HG03175 (cell line): Measurements from ENCODE around the gene GPHN.

Experiments used
- ATAC-seq: cut with Tn5 transposase; IDR thresholded peaks from one replicate; pipeline ENCODE4 v1.9.1; 2021; ENCODE audit warnings: mild to moderate bottlenecking, moderate library complexity; ENCODE audit not compliant: unreplicated experiment

GPHN gene

DNA sequence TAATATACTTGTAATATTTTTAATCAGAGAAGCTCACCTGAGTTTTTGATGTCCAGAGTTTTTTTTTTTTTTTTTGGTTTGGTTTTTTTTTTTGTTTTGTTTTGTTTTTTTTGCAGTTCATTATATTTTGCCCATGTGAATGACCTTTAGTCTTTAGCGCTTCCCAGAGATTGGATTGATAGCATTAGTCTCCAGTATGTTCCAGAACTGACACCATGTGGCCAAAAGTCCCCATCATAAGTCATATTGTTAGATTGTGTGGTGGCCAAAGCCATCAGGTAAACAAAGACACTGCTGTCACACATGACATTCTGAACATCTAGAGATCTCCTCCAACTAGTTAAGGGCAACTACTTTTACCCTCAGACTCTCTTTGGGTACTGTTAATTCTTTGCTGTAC, 408.5 kb downstream of the GPHN start:
- no peak for ATAC-seq

DNA sequence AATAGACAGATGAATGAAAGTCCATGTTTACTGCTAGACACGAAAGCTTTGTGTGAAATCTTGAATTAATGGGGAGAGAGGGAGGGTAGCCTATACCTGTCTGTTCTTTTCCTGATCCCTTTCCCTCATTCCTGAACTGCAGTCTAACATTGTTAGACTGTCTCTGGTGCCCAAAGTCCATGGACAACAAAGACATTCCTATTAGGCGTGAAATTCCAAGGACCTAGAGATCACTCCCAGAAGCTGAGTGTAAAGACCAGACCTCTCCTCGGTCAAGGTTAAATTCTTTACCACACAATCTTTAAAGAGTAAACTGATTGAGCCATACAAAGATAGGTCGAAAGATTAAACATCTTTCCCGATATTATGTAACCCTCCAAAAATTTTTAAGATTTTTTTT, 410.6 kb downstream of the GPHN start:
- no peak for ATAC-seq

DNA sequence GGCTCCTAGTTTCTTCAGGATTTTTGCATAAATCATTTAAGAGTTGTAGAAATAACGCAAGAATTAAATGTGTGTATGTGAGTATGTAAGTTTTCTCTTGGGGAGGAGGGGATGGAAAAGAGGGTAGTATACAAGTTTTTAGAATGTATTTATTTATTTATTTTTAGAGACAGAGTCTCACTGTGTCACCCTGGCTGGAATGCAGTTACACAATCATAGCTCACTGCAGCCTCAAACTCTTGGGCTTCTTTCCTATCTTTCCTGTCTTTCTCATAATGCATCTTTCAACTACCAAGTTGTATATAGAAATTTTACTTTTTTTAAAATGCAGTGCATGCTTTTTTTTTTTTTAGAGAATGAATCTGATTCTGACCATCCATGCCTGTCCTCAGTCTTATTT, 412.2 kb downstream of the GPHN start:
- ATAC-seq: no peak

DNA sequence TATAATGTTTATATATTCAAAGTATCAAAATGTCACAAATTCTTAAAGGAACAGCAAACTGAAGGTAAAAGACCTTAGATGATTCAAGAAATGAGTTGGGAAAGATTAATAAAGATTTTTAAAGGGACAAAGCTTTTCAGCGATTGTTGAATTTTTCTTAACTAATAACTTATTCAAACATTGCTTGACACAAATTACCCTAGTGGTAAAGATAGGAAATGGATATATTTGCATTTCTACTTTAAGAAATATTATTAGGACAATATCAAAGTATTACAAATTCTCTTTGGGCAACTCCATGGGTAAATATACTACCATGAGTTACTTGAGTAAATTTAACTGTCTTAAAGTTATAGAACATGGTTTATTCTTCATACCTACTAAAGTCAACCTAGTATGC, 415.3 kb downstream of the GPHN start:
- no peak for ATAC-seq

DNA sequence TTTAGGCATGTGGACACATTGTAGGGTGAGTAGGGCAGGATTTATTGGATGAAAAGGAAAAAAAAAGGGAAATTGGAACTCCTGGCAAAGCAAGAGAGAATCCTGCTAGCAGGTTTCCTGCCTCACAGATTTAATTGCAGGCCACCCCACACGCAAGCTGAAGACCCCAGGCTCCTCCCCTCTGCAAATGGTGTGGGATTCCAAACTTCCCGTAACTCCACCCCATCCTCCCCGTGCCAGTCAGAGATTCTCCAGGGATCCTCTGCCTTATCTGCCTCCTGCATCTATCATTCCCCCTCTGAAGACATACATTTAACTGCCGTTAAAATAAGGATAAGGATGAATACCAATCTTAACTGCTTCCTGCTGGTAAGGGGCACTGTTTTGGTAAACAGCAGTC, 431.5 kb downstream of the GPHN start:
- ATAC-seq: no peak

DNA sequence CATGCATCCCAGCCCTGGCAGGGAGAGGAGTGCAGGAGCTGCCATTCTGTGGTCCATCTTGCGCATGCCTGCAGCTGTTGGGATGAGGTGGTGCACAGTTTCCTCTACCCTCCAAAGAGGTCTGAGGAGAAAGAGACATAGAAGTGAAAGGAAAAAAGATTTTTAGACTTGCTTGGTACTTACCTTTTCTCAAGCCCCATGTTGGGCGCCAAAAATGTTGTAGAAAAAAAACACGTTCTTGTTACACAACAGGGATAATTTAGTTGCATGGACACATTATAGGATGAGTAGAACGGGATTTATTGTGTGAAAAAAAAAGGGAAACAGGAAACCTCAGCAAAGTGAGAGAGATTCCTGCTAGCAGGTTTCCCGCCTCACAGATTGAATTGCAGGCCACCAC, 436.9 kb downstream of the GPHN start:
- ATAC-seq: no peak

DNA sequence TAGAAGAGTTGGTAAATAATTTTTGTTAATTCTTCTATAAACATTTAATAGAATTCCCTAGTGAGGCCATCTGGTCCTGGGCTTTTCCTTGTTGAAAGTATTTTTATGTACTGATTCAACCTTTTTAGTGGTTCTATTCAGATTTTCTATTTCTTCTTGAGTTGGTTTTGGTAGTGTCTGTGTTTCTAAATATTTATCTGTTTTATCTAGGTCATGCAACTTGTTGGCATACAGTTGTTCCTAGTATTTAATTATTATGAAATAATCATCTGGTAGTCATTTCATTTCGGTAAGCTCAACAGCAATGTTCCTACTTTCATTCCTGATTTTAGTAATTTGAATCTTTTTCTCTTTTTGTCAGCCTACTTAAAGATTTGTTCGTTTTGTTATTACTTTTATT, 447.2 kb downstream of the GPHN start:
- ATAC-seq: no peak

DNA sequence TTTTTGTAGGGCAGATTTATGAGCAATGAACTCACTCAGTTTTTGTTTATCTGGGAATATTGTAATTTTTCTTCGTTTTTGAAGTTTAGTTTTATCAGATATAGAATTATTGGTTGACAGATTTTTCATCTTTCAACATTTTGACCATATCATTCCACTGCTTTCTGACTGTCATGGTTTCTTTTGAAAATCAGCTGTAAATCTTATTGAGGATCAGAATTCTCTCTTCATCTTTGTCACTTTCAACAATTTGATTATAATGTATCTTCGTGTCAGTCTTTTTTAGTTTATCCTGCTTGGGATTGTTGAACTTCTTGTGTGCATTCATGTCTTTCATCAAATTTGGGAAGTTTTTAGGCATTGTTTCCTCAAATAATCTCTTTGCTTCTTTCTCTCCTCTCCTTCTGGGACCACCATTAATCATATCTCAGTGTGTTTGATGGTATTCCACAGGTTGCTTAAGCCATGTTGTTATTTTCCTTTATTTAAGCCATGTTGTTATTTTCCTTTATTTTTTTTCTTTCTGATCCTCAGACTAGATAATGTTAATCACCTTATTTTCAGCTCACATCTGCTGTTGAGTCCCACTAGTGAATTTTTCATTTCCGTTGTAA, 451.6 kb downstream of the GPHN start:
- no peak for ATAC-seq

DNA sequence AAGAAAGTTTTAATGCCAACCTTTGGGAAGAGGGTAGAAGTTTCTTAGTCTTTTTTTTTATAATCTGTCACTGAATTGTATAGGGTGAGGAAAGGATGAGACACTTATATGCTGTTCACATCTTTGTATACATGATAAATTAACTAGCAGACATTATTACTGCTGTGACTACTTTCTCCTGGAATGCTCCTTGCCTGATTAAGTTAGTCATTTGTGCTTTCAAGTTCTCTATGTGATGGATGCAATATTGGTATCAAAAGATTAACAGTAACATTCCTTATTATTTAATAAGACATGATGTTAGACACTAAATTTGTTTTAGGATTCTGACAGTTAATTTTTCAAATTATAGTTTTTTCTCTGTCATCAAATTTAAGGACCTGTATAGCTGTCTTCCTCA, 457.9 kb downstream of the GPHN start:
- ATAC-seq: no peak

DNA sequence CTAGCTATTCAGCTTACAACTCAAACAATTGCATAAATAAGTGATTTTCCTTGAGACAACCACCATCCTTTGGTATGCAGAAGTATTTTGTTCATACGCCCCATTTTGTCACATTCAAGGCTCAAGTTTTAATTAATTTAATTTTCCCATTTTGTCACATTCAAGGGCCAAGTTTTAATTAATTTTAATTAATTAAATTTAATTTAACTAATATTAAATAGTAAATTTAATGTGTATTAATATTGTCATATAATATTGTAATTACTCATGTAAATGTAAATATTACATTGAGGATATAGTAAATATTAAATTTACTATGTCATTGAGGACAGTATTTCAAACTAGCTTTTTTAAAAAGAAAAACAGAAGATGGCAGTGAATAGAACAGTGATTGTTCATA, 464.5 kb downstream of the GPHN start:
- no peak for ATAC-seq

DNA sequence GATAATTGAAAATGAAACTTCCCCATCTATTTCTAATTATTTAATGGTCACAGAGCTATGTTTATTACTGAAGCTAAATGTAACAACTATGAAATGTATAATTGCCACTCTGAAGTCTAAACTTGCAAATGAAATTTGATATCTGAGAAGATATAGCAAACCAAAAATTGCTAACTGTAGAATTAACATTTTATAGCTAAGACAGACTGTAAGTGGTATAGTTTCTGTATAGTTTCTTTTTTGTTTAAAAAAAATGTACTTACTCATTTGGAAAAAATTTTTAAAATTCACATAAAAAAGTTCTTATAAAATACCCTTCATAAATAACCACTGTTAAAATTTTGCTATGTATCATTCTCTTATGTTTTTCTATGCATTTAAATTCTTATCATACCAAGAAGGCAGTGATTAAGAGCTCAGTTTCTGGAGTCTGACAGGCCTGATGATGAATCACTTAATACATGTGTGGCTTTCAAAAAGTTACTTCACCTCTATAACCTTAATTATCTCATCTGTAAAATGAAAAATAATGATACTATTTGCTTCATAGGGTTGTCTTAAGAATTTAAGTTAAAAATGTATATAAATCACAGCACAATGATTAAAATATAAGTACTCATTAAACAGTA, 466.6 kb downstream of the GPHN start:
- no peak for ATAC-seq

DNA sequence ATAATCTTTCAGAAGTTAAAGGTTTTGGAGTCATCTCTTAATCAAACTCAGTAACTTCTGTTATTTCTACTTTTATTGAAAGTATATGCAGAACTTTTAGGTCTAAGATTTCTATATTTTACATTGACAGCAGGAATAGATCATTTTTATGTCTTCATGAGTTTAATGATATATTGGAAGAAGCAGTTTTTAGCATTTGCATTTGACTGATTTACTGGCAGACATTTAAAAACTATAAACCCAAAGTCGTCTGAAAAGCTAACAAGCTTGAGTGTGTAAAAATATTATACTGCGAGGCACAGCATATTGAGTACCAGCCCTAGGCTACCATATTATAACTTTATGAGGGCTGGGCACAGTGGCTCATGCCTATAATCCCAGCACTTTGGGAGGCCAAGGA, 467.3 kb downstream of the GPHN start:
- no peak for ATAC-seq

DNA sequence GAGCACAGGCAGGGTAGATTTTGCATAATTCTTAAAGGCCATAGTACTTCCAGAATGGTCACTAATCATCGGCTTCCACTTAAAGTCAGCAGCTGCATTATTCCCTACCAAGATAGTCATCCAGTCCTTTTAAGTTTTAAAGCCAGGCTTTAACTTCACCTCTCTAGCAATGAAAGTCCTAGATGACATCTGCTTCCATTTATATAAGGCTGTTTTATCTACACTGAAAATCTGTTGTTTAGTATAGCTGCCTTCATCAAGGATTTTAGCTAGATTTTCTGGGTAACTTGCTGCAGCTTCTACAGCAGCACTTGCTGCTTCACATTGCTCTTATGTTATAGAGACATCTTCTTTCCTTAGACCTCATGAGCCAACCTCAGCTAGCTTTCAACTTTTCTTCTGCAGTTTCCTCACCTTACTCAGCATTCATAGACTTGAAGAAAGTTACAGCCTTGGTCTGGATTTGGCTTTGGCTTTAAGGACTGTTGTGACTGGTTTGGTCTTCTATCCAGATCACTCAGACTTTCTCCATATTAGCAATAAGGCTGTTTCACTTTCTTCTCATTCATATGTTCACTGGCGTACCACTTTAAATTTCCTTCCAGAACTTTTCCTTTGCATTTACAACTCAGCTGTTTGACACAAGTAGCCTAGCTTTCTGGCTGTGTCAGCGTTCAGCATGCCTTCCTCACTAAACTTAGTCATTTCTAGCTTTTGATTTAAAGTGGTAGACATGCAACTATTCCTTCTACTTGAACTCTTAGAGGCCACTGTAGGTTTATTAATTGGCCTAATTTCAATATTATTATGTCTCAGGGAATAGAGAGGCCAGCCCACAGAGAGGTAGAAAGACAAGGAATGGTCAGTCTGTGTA, 471.4 kb downstream of the GPHN start:
- no peak for ATAC-seq

DNA sequence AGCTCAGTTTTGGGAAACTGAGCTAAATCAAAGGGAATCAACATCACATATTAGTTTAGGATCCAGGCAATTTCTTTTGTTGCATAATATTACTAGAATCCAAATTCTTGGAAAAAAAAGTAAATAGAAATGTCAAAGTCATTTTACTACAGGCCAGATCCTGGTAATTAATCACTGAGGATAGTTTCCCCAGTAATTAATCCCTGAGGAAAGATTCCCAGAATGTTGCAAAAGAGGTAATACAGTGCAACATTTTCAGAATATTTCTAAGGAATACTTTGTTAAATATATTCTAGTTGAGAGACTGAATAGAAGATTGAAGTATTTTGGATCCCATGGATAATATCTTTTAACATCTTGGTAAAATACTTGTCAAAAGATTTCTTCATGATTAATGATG, 474.3 kb downstream of the GPHN start:
- ATAC-seq: no peak

DNA sequence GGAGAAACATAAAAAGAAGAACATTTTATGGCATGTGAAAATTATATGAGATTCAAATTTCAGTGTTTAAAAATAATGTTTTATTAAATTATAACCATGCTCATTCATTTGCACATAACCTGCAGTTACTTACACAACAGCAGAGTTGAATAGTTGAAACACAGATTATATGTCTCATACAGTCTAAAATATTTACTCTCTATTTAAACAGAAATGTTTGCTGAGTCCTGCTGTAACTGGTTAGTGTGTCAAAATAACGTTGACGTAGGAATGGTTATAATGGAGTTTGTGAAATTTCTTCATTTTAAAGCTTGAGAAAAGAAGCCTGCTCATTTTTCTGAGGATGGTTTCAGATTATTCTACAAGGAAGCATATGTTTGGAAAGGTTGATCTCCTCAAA, 484.8 kb downstream of the GPHN start:
- no peak for ATAC-seq

DNA sequence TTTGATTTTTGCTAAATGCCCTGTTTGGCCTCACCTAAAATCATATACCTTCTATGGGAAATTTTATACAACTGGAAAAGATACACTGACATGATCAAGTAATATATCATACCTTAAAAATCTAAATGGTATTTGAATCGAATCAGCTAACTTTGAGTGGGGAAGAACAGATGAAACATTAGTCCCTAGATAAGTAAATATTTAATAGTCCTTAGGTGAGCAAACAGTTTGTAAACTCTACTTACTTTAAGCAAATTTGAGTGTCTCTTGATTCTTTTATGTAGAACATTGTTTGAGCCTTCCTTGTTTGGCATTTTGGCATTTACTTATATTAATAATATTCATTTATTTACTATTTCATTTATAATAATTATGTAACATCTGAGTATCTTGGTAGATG, 485.6 kb downstream of the GPHN start:
- no peak for ATAC-seq

DNA sequence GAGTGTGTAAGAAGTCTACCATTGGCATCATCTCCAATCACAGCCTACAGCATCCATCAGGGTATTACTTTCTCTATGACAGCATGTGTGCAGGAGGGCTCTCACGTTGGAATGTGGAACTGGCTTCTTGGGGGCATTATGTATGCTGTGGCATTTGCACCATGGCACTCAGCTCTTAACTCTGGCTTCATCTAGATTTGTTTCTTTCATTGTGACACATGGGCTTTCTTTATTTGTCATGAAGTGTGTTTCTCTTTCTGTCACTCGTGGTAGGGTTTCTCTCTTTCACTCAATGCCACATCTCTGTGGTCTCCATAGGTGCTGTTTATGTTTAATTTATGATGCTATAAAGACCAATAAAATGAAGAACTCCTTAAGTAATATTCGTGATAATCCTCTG, 490.1 kb downstream of the GPHN start:
- ATAC-seq: no peak

DNA sequence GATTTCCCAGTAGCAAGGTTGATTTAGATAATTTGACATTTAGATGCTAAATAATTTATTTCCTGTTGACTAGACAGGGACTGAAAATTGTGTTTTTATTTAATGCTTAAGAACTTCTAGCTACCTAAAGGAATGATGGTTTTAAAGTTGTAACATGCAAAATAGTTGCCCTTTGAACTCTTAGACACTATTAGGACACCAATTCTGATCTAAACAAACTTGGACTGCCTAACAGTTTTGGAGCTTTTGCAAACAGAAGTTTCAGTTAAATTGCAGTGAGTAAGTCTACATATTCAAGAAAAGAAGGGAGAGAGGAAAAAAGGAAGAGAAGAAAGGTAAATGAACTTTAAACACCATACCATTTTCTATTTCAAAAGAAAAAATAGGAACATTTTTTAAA, 492.0 kb downstream of the GPHN start:
- no peak for ATAC-seq

DNA sequence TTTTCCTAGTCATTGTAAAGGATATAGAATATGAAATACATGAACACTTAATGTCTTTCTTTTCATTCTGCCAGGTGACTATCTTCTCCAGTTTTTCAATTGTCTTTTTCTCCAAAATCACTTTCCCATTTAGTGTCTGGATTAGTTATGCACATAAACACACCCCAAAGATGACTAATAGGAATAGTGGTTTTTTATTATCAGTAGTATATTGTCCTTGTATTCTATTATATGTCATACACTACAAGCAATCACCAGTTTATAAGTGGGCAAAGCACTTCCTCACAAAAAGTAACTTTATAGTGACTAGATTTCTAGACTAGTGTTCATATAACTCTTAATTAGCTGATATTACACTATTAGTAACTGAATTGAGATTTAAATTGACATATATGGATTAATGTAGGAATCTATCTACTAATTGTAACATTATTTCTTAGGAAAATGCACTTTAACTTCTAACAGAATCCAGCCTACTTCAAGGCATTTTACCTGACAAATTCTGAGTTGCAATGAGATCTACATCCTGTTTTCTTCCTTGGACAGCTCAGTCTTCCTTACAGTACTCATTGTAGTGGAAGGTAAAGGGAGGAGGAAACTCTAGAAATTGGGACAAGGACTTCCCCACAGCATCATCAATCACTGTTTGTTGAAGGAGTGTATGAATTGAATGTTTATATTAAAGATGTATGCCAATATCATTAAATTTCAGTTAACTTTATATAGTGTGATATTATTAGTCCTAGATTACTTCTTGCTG, 495.2 kb downstream of the GPHN start:
- no peak for ATAC-seq

DNA sequence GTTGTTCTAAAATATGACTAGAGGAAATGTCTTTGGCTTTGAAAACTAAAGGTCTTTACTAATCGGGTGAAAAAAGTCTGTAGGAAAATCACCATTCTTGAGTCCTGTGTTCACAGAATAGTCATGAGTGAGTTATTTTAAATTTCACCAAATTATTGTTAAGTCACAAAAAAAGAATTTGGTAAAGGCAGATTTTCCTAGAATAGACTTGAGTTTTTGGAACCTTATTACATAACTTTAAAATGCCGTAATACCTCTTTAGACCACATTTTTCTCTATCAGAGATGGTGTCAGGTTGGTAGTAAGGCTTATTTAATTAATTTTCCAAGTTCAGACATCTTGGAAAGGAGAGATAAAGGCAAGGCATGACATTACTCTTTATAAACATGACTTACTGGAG, 496.6 kb downstream of the GPHN start:
- ATAC-seq: no peak

DNA sequence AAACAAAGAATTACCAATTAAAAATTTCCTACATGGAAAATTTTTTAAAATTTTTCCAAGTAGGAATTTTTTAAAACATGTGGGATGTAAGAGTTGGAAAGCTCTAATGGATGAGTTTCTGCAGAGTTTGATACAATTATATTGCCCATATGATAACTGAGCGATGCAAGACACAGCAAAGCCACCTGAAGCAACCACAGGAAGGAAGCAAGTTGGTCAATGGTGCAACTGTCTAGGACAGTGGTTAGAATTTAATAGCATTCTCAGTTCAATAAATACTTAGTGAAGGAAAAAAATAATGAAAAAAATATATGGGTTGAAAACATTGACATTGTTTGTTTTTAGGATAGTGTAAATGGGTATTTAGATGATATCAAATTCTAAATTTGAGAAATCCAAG, 502.7 kb downstream of the GPHN start:
- ATAC-seq: no peak

DNA sequence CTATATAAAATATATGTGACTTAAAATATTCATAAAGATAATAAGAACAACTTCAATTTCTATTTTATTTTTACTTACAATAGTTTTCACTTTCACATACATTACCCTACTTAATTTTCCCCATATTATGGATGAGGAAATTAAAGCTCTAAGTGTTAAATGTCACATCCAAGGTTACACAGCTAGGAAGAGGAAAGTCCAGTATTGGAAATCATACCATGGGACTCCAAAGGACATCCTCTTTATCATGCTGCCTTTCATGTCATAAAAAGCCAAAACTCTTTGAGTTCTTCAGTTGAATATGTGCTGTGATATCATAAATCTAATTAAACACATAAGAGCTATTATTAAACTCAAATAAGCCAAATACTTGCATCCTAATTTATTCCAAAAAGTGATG, 508.9 kb downstream of the GPHN start:
- no peak for ATAC-seq
